ENCODE data around the gene NUAK1. TPM values are rescaled to one million over a fixed set of nuclear protein-coding genes. Genes with fewer than 3 reads are reported as not detected.

The NUAK1 gene
- total RNA-seq = 38.6 TPM

DNA sequence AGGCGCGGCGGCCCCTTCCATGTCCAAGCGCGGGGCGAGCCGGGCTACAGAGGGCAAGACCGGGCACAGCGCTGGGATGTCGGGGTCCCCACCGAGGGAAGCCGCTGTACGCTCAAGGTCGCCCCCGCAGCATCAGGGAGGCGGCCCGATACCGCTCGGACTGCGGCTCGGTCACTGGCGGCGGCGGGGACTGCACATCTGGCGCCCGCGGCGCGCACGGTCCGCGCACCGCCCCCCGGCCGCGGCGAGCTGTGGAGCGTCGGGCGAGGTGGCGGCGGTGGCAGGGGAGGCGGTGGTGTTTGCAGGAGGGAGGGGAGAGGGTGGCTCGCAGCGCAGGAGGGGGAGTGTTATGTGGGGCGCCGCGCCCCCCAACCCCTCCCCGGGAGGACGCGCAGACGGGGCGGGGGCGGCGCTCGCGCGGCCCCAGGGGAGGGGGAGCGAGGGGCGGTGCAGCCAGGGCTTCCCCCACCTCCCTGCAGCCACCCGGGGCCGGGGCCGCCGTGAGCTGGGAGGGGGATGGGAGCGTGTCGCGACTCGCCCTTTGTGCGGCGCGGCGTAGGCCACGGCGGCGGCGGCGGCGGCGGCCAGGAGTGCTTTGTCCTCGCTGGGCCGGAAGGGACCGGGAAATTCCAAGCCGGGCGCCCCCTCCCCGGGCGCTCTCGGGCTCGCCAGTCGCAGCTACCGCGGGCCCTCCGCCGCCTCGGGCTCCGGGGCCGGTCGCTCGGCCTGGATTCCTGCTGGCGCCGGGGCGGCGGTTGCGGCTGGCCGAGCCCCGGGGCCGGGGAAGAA lies at the start of gene NUAK1:
NUAK1 (minus strand) TSS at position 322 of the 789 bp plus-strand sequence; CDS start at position 21, 301 bp downstream.
- DNase-seq (ENCODE audit: low spot score) = peak; percentile 84
- peak; percentile 67 for ATAC-seq
- intact Hi-C loops (cut with DNase I) = loop anchor here (5.0 to 10.0 kb wide), 2 partner anchors 432 to 714 kb away; no protein-coding TSS in a partner anchor

DNA sequence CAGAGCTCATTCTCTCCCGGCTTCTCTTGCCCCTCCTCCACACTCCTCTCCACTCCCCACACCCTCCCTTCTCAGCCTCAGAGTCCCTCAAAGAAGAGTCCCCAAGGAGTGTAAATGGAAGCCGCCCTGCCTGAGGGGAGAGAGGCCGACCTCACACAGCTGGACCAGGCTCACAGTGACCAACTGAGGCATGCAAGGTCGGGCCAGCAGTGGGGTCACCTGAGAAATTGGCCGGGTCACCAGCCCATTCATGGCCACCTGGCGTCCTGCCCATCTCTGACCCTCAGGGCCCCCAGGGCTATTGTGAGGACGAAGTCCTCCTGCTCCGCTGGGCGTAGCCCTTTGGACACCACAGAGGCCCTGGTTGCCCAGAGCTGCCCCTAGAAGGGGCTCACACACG lies 49.5 kb upstream of the NUAK1 start:
- intact Hi-C loops (cut with DNase I) = no loop called here
- ATAC-seq = peak; percentile 47
- no peak for DNase-seq (ENCODE audit: low spot score)

- intact Hi-C loops (cut with DNase I) = no loop called here
- DNase-seq (ENCODE audit: low spot score) = no peak
- no peak for ATAC-seq
Measured at GRCh38 chr12:106187842-106188241, 49.1 kb upstream of the NUAK1 start.

DNA sequence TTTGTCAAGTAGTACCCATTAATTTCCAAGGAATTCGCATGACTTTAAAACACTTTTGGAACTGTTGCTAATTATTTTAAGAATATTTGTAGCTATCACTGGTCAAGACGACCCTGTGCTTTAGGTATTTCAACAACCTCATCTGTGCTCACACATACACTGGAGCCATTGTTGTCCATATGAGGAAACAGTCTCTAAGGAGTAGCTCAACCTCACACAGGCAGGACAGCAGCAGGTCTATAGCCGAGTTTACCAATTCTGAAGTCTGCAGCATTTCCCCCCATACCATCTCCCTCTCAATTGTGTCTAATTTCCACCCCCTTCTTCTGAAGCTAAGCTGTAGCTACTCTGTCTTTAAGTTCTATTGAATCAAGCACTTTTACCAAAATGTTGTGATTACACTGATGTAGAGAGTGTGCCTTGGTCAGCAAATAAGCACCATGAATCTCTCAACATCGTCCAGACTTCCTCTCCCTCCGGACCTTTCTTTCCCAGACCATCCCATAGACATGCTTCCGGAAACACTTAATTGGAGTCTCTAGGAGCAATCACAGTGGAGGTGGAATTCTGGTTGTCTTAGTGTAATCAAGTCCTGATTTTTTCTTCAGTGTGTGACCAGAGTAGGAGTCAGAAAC lies 48.5 kb upstream of the NUAK1 start:
- ATAC-seq = peak; percentile 72

GRCh38 chr12:106183735-106184134 lies 45.0 kb upstream of the NUAK1 start:
- intact Hi-C loops (cut with DNase I) = no loop called here
- ATAC-seq (no peak), DNase-seq (ENCODE audit: low spot score) (no peak)

More for the DNA sequence above, 48.5 kb upstream of the NUAK1 start:
- no peak for DNase-seq (ENCODE audit: low spot score)
- intact Hi-C loops (cut with DNase I) = no loop called here

- intact Hi-C loops (cut with DNase I) = no loop called here
- ATAC-seq = no peak
- no peak for DNase-seq (ENCODE audit: low spot score)
Measured at GRCh38 chr12:106181401-106182114, 42.8 kb upstream of the NUAK1 start.

- peak; percentile 94 for ATAC-seq
- intact Hi-C loops (cut with DNase I) = no loop called here
- peak; percentile 69 for DNase-seq (ENCODE audit: low spot score)
Measured at GRCh38 chr12:106179086-106179485, 40.3 kb upstream of the NUAK1 start.

DNA sequence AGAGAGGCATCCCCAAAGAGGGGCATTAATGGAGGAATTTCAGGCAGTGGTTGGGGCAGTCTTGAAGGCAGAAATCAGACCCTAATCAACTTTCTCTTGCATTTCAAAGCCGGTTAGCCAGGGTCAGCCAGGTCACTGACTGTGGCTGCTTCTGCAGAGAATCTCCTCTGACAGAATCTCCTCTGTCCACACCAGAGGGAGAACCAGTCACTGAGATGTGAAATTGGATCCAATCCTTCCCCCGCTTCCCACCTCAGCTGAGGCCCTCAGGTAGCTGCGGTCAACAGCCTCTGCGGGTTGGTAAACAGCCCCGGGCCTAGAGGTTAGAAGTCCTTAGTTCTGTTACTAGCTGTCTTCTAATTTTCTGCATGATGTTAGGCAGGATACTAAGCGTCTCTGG lies 39.8 kb upstream of the NUAK1 start:
- intact Hi-C loops (cut with DNase I) = no loop called here
- ATAC-seq = no peak
- no peak for DNase-seq (ENCODE audit: low spot score)

GRCh38 chr12:106176560-106176959 lies 37.8 kb upstream of the NUAK1 start:
- ATAC-seq = no peak
- intact Hi-C loops (cut with DNase I) = no loop called here
- DNase-seq (ENCODE audit: low spot score) = no peak

- intact Hi-C loops (cut with DNase I) = no loop called here
- DNase-seq (ENCODE audit: low spot score) (no peak), ATAC-seq (no peak)
Measured at GRCh38 chr12:106174876-106175275, 36.1 kb upstream of the NUAK1 start.

DNA sequence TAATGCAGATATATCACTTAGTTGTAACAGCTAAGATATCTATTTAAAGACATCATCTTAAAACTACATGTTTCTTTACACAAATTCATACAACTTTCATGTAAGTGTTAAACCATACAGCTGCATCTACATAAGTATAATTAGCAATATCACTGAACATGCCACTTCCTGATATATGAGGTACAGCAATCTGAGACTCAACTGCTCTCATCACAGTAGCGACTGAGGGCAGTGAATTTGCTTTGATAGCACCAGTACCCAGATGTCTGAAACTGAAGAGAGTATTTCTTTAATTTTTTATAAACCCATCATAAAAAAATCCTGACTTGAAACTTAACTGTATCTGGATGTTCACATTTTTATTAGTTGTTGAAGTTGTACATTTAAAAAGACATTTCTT lies 34.7 kb upstream of the NUAK1 start:
- intact Hi-C loops (cut with DNase I) = no loop called here
- ATAC-seq (no peak), DNase-seq (ENCODE audit: low spot score) (no peak)

- peak; percentile 72 for ATAC-seq
- no peak for DNase-seq (ENCODE audit: low spot score)
- intact Hi-C loops (cut with DNase I) = no loop called here
Measured at GRCh38 chr12:106171117-106171750, 32.5 kb upstream of the NUAK1 start.

- ATAC-seq = no peak
- DNase-seq (ENCODE audit: low spot score) = no peak
- intact Hi-C loops (cut with DNase I) = no loop called here
Measured at GRCh38 chr12:106170285-106170684, 31.5 kb upstream of the NUAK1 start.

- ATAC-seq = no peak
- intact Hi-C loops (cut with DNase I) = no loop called here
- DNase-seq (ENCODE audit: low spot score) = no peak
Measured at GRCh38 chr12:106163712-106164111, 25.0 kb upstream of the NUAK1 start.

- ATAC-seq (no peak), DNase-seq (ENCODE audit: low spot score) (no peak)
- intact Hi-C loops (cut with DNase I) = no loop called here
Measured at GRCh38 chr12:106161491-106161890, 22.7 kb upstream of the NUAK1 start.

DNA sequence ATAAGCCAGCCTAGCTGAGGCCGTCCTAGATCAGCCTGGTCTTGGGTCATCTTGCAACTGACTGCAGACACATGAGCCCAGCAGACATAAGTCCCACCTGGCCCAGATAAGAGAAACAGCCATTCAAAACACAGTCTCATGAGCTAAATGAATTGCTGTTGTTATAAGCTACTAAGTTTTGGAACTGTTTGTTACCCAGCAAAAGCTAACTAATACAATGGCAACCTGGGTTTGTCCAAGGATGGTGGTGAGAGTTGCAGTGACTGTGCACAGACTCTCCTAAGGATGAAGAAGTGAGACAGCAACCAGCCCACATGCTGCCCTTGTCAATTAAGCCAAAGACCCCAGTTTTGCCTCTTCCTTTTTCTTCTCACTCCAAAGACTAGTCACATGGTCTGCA lies 22.2 kb upstream of the NUAK1 start:
- intact Hi-C loops (cut with DNase I) = no loop called here
- DNase-seq (ENCODE audit: low spot score) (no peak), ATAC-seq (no peak)

DNA sequence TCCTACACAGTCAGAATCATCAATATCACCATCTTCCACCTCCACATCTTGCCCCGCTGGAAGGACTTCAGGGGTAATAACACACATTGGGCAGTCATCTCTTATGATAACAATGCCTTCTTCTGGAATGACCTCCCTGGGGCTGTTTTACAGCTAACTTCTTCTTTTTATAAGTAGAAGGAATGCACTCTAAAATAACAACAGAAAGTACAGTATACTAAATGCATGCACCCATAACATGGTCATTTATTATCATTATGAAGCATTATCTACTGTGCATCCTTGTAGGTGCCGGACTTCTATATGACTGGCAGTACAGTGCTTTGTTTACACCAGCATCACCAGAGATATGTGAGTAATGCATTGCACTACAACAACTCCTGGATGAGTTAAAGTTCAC lies 19.0 kb upstream of the NUAK1 start:
- DNase-seq (ENCODE audit: low spot score) = no peak
- no peak for ATAC-seq
- intact Hi-C loops (cut with DNase I) = no loop called here

DNA sequence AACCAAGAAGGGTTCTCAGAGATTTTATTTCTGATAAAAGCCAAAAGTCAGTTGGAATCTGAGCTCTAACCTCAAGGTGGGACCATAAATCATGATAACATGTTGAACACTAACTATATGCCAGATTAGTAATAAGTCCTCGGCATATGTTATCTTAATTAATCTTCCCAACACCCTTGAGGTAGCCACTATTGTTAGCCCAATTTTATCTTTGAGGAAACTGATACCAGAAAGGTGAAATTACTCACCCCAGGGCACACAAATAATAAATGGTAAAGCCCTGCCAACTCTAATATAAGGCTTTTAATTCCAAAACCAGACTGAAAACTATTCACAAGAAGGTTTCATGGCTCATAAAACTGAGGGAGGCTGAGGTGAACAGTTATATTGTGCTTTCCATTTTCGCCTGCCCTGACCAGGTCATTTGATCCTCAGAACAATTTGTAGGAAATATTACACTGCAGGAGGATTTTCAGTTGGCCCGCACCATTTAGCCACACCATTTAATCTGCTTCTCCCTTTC lies 16.1 kb upstream of the NUAK1 start:
- intact Hi-C loops (cut with DNase I) = no loop called here
- ATAC-seq (no peak), DNase-seq (ENCODE audit: low spot score) (no peak)

- no peak for ATAC-seq
- intact Hi-C loops (cut with DNase I) = no loop called here
Measured at GRCh38 chr12:106152334-106152733, 13.6 kb upstream of the NUAK1 start.

More at GRCh38 chr12:106152334-106152733, 13.6 kb upstream of the NUAK1 start:
- no peak for DNase-seq (ENCODE audit: low spot score)

Data from sciatic nerve (tissue), 2 donors.